Measurements from ENCODE around the gene UNC13D.
"Not testable (repeated sequence)": the region's sequence is repeated elsewhere in the genome, so short reads cannot be mapped to it uniquely, and the experiment has no call there.

UNC13D gene

DNA sequence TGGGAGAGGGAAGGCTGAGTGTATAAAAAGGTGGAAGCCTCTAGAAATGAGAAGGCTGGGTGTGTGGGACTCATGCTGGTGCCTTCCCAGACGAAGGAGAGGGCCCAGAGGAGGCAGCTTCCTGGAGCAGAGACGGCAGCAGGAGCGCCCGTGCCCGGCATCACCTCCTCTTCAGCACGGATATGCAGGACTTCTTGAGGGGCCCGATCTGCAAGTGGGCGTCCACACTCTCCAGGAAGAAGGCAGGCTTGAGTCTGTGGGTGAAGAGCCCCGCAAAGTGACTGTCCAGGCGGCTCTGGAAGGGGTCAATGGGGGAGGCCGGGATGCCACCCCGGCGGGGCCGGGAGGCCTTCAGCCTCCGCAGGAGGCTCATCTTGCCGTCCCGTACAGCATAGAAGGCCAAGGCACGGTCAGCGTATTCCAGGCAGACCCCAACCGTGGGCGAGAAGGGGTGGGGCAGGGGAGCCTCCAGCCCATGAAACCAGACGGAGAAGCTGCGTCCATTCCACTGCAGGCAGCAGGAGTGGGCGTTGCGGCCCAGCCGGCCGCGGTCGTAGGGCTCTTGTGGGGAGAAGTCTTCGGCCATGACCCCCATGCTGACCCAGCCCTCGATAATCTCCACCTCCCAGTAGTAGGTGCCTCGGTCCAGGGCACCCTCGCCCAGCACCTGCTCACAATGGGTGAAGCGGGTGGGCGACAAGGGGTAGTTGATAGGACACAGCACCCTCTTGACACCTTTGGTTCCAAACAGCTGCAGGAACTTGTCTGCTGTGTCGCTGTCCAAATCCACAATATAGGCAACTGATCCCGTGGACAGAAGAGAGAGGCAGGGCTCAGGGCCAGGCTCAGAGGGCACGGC is 30.3 kb upstream of the UNC13D start:
- no peak for DNase-seq (ENCODE audit: low spot score)

- DNase-seq (ENCODE audit: low spot score), result no peak
Measured at GRCh38 chr17:75873587-75874322, 29.6 kb upstream of the UNC13D start.

- no peak for DNase-seq (ENCODE audit: low spot score)
Measured at GRCh38 chr17:75872434-75873351, 28.5 kb upstream of the UNC13D start.

DNA sequence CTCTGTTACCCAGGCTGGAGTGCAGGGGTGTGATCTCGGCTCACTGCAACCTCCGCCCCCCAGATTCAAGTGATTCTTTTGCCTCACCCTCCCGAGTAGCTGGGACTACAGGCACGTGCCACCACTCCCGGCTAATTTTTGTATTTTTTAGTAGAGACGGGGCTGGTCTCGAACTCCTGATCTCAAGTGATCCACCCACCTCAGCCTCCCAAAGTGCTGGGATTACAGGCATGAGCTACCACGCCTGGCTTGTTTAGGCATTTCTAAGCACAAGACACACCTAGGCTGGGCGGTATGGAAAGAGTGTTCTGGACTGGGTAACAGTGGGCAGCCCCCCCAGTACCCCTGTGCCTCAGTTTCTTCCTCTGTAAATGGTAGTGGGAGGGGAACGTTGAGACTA is 26.0 kb upstream of the UNC13D start:
- DNase-seq (ENCODE audit: low spot score), result not testable (repeated sequence)

DNA sequence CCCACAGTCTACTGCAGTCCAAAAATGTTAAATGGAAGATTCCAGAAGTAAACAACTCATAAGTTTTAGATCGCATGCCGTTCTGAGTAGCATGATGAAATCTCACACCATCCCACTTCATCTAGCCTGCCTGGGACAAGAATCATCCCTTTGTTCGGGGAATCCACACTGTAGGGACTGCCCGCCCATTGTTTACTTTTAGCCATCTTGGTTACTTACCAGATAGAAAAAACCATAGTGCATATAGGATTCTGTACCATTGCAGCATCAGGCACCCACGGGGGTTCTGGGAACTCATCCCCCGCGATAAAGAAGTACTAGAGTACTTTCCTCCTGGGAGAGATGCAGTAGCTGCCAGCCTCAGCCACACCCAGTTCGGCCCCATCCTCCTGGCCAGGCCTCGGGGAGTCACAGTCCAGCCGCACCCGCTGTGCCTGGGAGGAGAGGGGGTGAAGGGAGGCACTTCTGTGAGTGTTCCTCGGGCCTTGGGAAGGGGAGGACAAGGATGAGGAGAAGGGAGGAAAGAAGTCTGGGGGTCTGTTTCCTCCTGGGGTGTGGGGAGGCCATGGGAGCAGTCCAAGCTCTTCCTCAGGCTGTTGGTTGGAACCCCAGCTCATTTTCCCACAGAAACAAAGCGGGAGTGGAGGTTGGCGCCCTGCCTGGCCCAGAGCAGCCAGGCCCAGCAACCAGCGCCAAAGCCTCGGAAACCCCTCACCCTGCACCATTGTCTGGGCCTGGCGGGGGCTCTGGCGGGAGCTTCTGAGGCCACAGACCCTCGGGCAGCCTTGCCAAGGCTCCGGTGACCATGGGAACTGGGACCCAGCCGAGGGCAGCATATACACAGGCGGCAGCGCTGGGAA is 25.3 kb upstream of the UNC13D start:
- DNase-seq (ENCODE audit: low spot score), result no peak

- DNase-seq (ENCODE audit: low spot score), result not testable (repeated sequence)
Measured at GRCh38 chr17:75868730-75869281, 24.6 kb upstream of the UNC13D start.

GRCh38 chr17:75865404-75866188 is 21.4 kb upstream of the UNC13D start:
- DNase-seq (ENCODE audit: low spot score), result not testable (repeated sequence)

GRCh38 chr17:75864887-75865286 is 20.7 kb upstream of the UNC13D start:
- DNase-seq (ENCODE audit: low spot score), result not testable (repeated sequence)

DNA sequence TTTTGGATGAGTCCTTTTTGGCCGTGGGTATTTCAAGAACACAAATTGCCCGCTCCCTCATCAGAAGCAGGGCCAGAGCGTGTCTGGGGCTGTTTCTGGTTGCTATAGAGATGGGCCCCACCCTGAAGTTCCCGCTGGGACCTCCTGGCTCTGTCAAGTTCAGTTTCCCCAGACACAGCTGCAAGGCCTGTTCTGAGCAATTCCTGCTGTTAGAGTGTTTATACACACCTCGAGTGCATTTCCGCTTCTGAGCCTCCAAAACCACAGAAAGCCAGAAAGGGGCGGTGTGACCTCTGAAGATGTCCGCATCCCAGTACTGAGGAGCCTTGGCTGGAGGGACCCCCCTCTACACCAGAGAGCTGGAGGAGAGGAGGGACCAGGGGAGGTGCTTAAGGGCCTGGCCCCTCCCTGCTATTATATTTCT is 20.3 kb upstream of the UNC13D start:
- no peak for DNase-seq (ENCODE audit: low spot score)

GRCh38 chr17:75861927-75862317 is 17.7 kb upstream of the UNC13D start:
- no peak for DNase-seq (ENCODE audit: low spot score)

DNA sequence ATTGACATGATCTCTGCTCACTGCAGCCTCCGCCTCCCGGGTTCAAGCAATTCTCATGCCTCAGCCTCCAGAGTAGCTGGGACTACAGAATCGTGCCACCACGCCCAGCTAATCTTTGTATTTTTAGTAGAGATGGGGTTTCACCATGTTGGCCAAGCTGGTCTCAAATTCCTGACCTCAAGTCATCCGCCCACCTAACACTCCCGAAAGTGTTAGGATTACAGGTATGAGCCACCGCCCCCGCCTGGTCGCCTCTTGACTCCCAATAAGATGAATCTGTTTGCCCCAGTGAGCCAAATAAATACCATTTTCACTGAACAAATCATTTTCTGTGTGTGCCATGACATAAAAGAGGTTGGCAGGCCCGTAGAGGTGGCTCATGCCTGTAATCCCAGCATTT is 15.2 kb upstream of the UNC13D start:
- not testable (repeated sequence) for DNase-seq (ENCODE audit: low spot score)

GRCh38 chr17:75856062-75856756 is 12.0 kb upstream of the UNC13D start:
- peak; percentile 46 for DNase-seq (ENCODE audit: low spot score)

DNA sequence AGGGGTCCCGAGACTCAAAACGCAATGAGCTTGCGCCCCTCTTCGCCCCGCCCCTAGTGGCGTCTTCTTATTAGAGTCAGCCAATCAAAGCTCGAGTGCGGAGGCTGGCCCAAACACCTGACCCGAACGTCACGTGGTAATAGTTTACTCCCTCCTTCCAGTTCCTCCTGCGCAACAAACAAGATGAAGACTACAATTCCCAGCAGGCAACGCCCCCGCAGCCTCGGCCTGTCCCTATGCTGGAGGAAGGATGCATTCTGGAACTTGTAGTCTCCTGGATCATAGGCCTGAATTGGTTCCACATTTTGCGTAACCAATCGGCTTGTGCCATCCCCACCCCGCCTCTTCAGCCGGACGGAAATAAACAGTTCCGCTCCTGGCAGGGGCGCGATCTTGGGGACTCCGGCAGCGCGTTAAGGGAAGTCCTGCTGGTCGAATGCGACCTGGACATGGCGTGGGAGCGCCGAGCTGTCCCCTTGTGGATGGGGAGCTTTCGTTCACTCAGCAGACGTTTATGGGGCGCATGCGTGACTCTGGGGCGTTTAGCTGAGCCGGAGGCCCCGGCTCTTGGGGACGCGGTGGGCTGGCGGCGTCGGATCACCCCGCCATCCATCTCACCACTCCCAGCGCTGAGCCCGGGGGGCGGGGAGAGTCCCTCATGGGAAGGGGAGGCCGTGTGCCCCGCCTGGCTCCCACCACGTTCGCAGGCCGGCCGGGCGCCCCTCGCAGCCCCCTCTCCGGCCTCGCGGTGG is 11.3 kb upstream of the UNC13D start, which contains the start of gene WBP2:
TSS of gene WBP2 (minus strand) at position 26 of the 752 bp plus-strand sequence. CDS start 38 bp downstream, outside the sequence.
- DNase-seq (ENCODE audit: low spot score), result peak; percentile 100

DNA sequence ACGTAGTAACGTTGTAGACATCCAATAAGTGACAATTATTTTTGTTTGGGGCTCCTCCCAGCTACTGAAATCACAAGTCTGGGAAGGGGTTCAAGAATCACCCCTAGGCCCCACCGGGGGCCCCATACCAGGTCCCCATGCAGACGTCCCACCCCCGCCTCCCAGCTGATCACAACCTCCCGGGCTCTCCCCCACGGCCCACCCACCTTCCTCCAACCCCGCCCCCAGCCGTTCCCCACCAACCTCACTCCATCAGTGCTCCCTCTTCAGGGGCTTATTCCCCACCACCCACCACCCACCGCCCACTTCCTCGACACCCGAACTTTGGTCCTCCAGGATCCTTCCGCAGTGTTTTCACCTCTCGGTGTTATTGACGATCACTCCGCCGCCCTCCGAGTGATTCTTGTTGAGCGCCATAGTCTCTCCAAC is 10.7 kb upstream of the UNC13D start:
- peak; percentile 72 for DNase-seq (ENCODE audit: low spot score)

- DNase-seq (ENCODE audit: low spot score), result peak; percentile 80
Measured at GRCh38 chr17:75854101-75854748, 10.0 kb upstream of the UNC13D start.

DNA sequence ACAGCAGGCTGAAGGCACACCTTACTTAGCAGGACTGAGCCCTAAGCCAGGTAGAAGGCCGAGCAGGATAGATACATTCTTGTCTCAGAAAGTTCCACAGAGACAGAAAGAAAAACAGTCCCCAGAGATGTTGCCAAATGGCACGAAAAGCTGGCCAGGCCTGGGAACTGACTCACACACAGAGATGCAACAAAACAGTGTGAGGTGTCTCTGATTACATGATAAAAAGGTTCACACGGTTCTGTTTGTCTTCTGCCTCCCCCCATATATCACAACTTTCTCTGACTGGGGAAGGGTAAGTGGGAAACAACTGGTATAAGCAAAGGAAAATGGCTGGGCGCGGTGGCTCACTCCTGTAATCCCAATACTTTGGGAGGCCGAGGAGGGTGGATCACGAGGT is 9.2 kb upstream of the UNC13D start:
- peak; percentile 52 for DNase-seq (ENCODE audit: low spot score)

DNA sequence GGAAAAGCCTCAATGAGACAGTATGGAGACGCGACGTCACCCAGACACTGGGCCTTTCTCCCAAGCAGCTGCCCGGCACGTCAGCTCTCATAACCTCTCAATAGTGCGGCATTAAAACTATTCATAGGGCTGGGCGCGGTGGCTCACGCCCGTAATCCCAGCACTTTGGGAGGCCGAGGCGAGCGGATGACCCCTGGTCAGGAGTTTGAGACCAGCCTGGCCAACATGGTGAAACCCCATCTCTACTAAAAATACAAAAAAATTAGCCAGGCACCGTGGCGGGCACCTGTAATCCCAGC is 7.4 kb upstream of the UNC13D start:
- DNase-seq (ENCODE audit: low spot score), result not testable (repeated sequence)

Data from hematopoietic multipotent progenitor cell treated with erythropoietin and hydrocortisone succinate and interleukin-3 and kit ligand, for 17 days (in vitro differentiated cells).